Smooth muscle cell (in vitro differentiated cells): ENCODE results near the gene KCND3. TPM values are rescaled to one million over a fixed set of nuclear protein-coding genes. Genes with fewer than 3 reads are reported as not detected.

Source experiments
- DNase-seq: peaks from one replicate; lab custom pipeline; 2025; ENCODE audit not compliant: unreplicated experiment; lab: John Stamatoyannopoulos, UW
- H2AFZ ChIP-seq: fragments of 200-600 bp; sonication (generic); 2 replicates; pipeline ENCODE4 v1.6.0; 2016; ENCODE audit warnings: antibody characterized with exemption, low read depth, mild to moderate bottlenecking
- H3F3A ChIP-seq: fragments of 200-600 bp; sonication (generic); 2 replicates; pipeline ENCODE4 v1.6.0; 2017; ENCODE audit warnings: antibody characterized with exemption, low read depth
- H3K27ac ChIP-seq: fragments of 200-600 bp; sonication (generic); 2 replicates; pipeline ENCODE4 v1.5.1; 2016; ENCODE audit warnings: low read depth, mild to moderate bottlenecking
- H3K27me3 ChIP-seq: fragments of 200-600 bp; sonication (generic); 2 replicates; pipeline ENCODE4 v1.6.1; 2016; ENCODE audit warnings: low read depth, mild to moderate bottlenecking
- H3K36me3 ChIP-seq: fragments of 200-600 bp; sonication (generic); 2 replicates; pipeline ENCODE4 v1.5.1; 2016; ENCODE audit warnings: low read depth
- H3K4me1 ChIP-seq: fragments of 200-600 bp; sonication (generic); 2 replicates; pipeline ENCODE4 v1.5.1; 2016; ENCODE audit warnings: low read depth
- H3K4me2 ChIP-seq: fragments of 200-600 bp; sonication (generic); 2 replicates; pipeline ENCODE4 v1.6.0; 2016; ENCODE audit warnings: mild to moderate bottlenecking
- H3K4me3 ChIP-seq: fragments of 200-600 bp; sonication (generic); 2 replicates; pipeline ENCODE4 v1.5.1; 2016; ENCODE audit warnings: mild to moderate bottlenecking
- H3K79me2 ChIP-seq: fragments of 200-600 bp; sonication (generic); 2 replicates; pipeline ENCODE4 v1.6.0; 2016; ENCODE audit warnings: low read depth, mild to moderate bottlenecking
- H3K9ac ChIP-seq: fragments of 200-600 bp; sonication (generic); 2 replicates; pipeline ENCODE4 v1.6.0; 2016; ENCODE audit warnings: low read depth
- H3K9me3 ChIP-seq: fragments of 200-600 bp; sonication (generic); replicated peaks from 2 replicates; pipeline ENCODE4 v1.5.1; 2016; ENCODE audit warnings: low read depth
- H4K20me1 ChIP-seq: fragments of 200-600 bp; sonication (generic); 2 replicates; pipeline ENCODE4 v1.6.0; 2016; ENCODE audit warnings: low read depth
- WGBS: methylation state at CpG from one replicate; pipeline ENCODE4 v1.1.7; 2016; ENCODE audit warnings: low lambda C conversion rate; 5-methylcytosine and 5-hydroxymethylcytosine counted together
- polyA plus RNA-seq: library from polyadenylated mRNA; unstranded; fragments of >200 nt; fragmentation: Nextera tagmentation; extraction: Ambion mirVana; gene quantifications from 2 replicates; pipeline ENCODE4 v1.2.1, GENCODE V29; 2016
- total RNA-seq: library from RNA; depleted of rRNA; stranded (reverse); fragments of >200 nt; gene quantifications from 2 replicates; pipeline ENCODE4 v1.2.3, GENCODE V29; 2014
- TF ChIP-seq, protein P1 (sequence below): fragments of 200-600 bp; sonication (generic); IDR thresholded peaks from 2 replicates; pipeline ENCODE4 v1.5.1; 2017; ENCODE audit warnings: borderline replicate concordance, mild to moderate bottlenecking, antibody characterized with exemption; ENCODE audit not compliant: insufficient read depth, poor library complexity, severe bottlenecking

The KCND3 gene
- total and polyA plus RNA-seq, 2 experiments from 2014 or later, result 0.97 to 2.2 TPM

GRCh38 chr1:111836111-111836510, 153.4 kb downstream of the KCND3 start:
- H3K27me3 ChIP-seq, result no peaks in the 10 kb centered on the region

DNA sequence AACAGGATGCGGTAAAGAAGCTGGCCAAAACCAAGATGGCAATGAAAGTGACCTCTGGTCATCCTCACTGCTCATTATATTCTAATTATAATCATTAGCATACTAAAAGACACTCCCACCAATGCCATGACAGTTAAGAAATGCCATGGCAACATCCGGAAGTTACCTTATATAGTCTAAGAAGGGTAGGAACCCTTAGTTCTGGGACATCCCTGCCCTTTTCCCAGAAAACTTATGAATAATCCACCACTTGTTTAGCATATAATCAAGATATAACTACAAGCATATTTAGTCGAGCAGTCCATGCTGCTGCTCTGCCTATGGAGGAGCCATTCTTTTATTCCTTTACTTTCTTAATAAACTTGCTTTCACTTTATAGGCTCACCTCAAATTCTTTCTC, 154.0 kb downstream of the KCND3 start:
- no peaks in the 10 kb centered on the region for H3K79me2 ChIP-seq
- H3F3A ChIP-seq, result no peaks in the 10 kb centered on the region
- no peak overlapping the region for H3K27ac ChIP-seq
- no peak for DNase-seq
- H3K9me3 ChIP-seq, result no peaks in the 10 kb centered on the region
- no peak overlapping the region for H2AFZ ChIP-seq
- H3K4me1 ChIP-seq, result no peaks in the 10 kb centered on the region
- 89% methylated on average over 3 of the region's 3 CpGs for WGBS
- no peaks in the 10 kb centered on the region for H3K36me3 ChIP-seq
- no peak overlapping the region for H3K9ac ChIP-seq
- no peak overlapping the region for H3K4me3 ChIP-seq
- TF ChIP-seq, protein P1, sequence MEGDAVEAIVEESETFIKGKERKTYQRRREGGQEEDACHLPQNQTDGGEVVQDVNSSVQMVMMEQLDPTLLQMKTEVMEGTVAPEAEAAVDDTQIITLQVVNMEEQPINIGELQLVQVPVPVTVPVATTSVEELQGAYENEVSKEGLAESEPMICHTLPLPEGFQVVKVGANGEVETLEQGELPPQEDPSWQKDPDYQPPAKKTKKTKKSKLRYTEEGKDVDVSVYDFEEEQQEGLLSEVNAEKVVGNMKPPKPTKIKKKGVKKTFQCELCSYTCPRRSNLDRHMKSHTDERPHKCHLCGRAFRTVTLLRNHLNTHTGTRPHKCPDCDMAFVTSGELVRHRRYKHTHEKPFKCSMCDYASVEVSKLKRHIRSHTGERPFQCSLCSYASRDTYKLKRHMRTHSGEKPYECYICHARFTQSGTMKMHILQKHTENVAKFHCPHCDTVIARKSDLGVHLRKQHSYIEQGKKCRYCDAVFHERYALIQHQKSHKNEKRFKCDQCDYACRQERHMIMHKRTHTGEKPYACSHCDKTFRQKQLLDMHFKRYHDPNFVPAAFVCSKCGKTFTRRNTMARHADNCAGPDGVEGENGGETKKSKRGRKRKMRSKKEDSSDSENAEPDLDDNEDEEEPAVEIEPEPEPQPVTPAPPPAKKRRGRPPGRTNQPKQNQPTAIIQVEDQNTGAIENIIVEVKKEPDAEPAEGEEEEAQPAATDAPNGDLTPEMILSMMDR, result no peak
- no peak overlapping the region for H3K4me2 ChIP-seq
- H4K20me1 ChIP-seq, result no peaks in the 10 kb centered on the region
- no peaks in the 10 kb centered on the region for H3K27me3 ChIP-seq

More at GRCh38 chr1:111836111-111836510, 153.4 kb downstream of the KCND3 start:
- Histone ChIP-seq H3K4me2 (no peak overlapping the region), H2AFZ (no peak overlapping the region), H3K27ac (no peak overlapping the region), H3F3A (no peaks in the 10 kb centered on the region), H3K79me2 (no peaks in the 10 kb centered on the region), H3K4me3 (no peak overlapping the region), H3K4me1 (no peaks in the 10 kb centered on the region), H3K9me3 (no peaks in the 10 kb centered on the region), H4K20me1 (no peaks in the 10 kb centered on the region), H3K9ac (no peak overlapping the region), H3K36me3 (no peaks in the 10 kb centered on the region)
- TF ChIP-seq, protein P1, result no peak
- 93% methylated on average over 7 of the region's 7 CpGs for WGBS
- DNase-seq, result no peak

DNA sequence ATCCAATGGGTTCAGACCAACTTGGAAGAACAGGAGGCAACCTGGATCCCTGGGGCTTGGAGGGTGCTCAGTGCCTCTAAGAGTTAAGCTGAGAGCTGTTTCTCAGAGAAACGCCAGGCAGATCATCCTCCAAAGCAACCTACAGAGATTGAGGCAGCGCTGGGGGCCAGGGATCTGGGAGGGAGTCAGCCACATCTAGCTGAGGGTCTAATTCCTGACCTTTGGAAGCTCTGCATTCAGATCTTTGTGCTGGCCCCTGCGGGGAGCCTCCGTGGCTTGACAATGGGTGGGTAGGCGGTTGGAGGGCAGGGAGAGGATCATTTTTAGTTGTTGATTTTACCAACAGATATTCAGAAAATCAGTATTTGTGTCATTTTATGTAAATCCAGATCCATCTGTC, 154.5 kb downstream of the KCND3 start:
- H4K20me1 ChIP-seq, result no peaks in the 10 kb centered on the region
- no peaks in the 10 kb centered on the region for H3K9me3 ChIP-seq
- H3K4me3 ChIP-seq, result no peak overlapping the region
- H3K4me2 ChIP-seq, result no peak overlapping the region
- H3K4me1 ChIP-seq, result no peaks in the 10 kb centered on the region
- no peaks in the 10 kb centered on the region for H3K36me3 ChIP-seq
- no peaks in the 10 kb centered on the region for H3F3A ChIP-seq
- H3K79me2 ChIP-seq, result no peaks in the 10 kb centered on the region
- WGBS, result 83% methylated on average over 5 of the region's 5 CpGs
- DNase-seq, result no peak
- H3K9ac ChIP-seq, result no peak overlapping the region
- H3K27me3 ChIP-seq, result no peaks in the 10 kb centered on the region
- H2AFZ ChIP-seq, result no peak overlapping the region
- TF ChIP-seq, protein P1, result no peak
- no peak overlapping the region for H3K27ac ChIP-seq

GRCh38 chr1:111833334-111833733, 156.1 kb downstream of the KCND3 start:
- Histone ChIP-seq H3K36me3 (no peaks in the 10 kb centered on the region), H3K27ac (no peak overlapping the region), H3K4me2 (no peak overlapping the region), H3K9ac (no peak overlapping the region), H3K79me2 (no peaks in the 10 kb centered on the region), H3K4me3 (no peak overlapping the region), H3F3A (no peaks in the 10 kb centered on the region), H3K27me3 (no peaks in the 10 kb centered on the region), H2AFZ (no peak overlapping the region), H3K9me3 (no peaks in the 10 kb centered on the region), H3K4me1 (no peaks in the 10 kb centered on the region), H4K20me1 (no peaks in the 10 kb centered on the region)
- WGBS, result 75% methylated on average over 4 of the region's 4 CpGs
- TF ChIP-seq, protein P1, result no peak
- no peak for DNase-seq
